H9 (cell line): ENCODE data around the gene ACR. TPM values are rescaled to one million over a fixed set of nuclear protein-coding genes. Genes with fewer than 3 reads are reported as not detected.

Experiments
- DNase-seq: peaks from one replicate; pipeline ENCODE4 v3.0.0-alpha.2; 2017
- H2AFZ ChIP-seq: one replicate; pipeline ENCODE4 v1.6.1; 2013; ENCODE audit warnings: mild to moderate bottlenecking, low read length, control low read depth, moderate library complexity
- H2AK5ac ChIP-seq: 2 replicates; pipeline ENCODE4 v1.6.1; 2013; ENCODE audit warnings: low read length, control low read depth, mixed read lengths; ENCODE audit not compliant: insufficient read length
- H2BK120ac ChIP-seq: one replicate; pipeline ENCODE4 v1.6.1; 2013; ENCODE audit warnings: low read depth, mild to moderate bottlenecking, low read length, control low read depth, inconsistent platforms; ENCODE audit not compliant: poor library complexity, severe bottlenecking
- H2BK12ac ChIP-seq: 2 replicates; pipeline ENCODE4 v1.6.1; 2013; ENCODE audit warnings: low read length, control low read depth, mixed read lengths, low read depth; ENCODE audit not compliant: insufficient read length
- H2BK15ac ChIP-seq: 2 replicates; pipeline ENCODE4 v1.6.1; 2013; ENCODE audit warnings: low read depth, low read length, control low read depth
- H2BK20ac ChIP-seq: one replicate; pipeline ENCODE4 v1.6.1; 2013; ENCODE audit warnings: low read depth, mild to moderate bottlenecking, low read length, control low read depth, inconsistent platforms; ENCODE audit not compliant: poor library complexity, severe bottlenecking
- H2BK5ac ChIP-seq: 2 replicates; pipeline ENCODE4 v1.6.1; 2013; ENCODE audit warnings: low read length, control low read depth, mixed read lengths; ENCODE audit not compliant: insufficient read length
- H3K14ac ChIP-seq: 2 replicates; pipeline ENCODE4 v1.6.1; 2013; ENCODE audit warnings: low read length, control low read depth; ENCODE audit not compliant: insufficient read depth
- H3K18ac ChIP-seq: 2 replicates; pipeline ENCODE4 v1.6.1; 2013; ENCODE audit warnings: low read depth, mild to moderate bottlenecking, mixed read lengths, low read length, control low read depth; ENCODE audit not compliant: insufficient read length
- H3K23ac ChIP-seq: 2 replicates; pipeline ENCODE4 v1.6.1; 2013; ENCODE audit warnings: low read length, control low read depth, mixed read lengths, low read depth; ENCODE audit not compliant: insufficient read length
- H3K23me2 ChIP-seq: 2 replicates; pipeline ENCODE4 v1.6.1; 2013; ENCODE audit warnings: low read depth, mild to moderate bottlenecking, mixed read lengths, low read length, control low read depth; ENCODE audit not compliant: insufficient read length, poor library complexity, severe bottlenecking
- H3K27ac ChIP-seq: 2 replicates; pipeline ENCODE4 v1.5.1; 2013; ENCODE audit warnings: low read length, control low read depth, mixed read lengths, low read depth; ENCODE audit not compliant: insufficient read length
- H3K27me3 ChIP-seq: 2 replicates; pipeline ENCODE4 v1.6.1; 2013; ENCODE audit warnings: low read length, control low read depth, inconsistent platforms; ENCODE audit not compliant: insufficient read depth
- H3K4ac ChIP-seq: 2 replicates; pipeline ENCODE4 v1.6.1; 2013; ENCODE audit warnings: low read depth, mild to moderate bottlenecking, control low read depth, inconsistent platforms, low read length, moderate library complexity
- H3K4me1 ChIP-seq: 2 replicates; pipeline ENCODE4 v1.6.1; 2013; ENCODE audit warnings: low read length, control low read depth, inconsistent platforms; ENCODE audit not compliant: insufficient read depth
- H3K4me2 ChIP-seq: 2 replicates; pipeline ENCODE4 v1.6.1; 2013; ENCODE audit warnings: low read length, control low read depth, mixed read lengths; ENCODE audit not compliant: insufficient read length, insufficient read depth
- H3K56ac ChIP-seq: 2 replicates; pipeline ENCODE4 v1.6.1; 2013; ENCODE audit warnings: low read depth, mild to moderate bottlenecking, mixed read lengths, low read length, control low read depth; ENCODE audit not compliant: insufficient read length
- H3K79me1 ChIP-seq: 2 replicates; pipeline ENCODE4 v1.6.1; 2013; ENCODE audit warnings: low read depth, mild to moderate bottlenecking, moderate library complexity, low read length, control low read depth, inconsistent platforms; ENCODE audit not compliant: insufficient read depth, poor library complexity, severe bottlenecking
- H3K79me2 ChIP-seq: 2 replicates; pipeline ENCODE4 v1.6.1; 2013; ENCODE audit warnings: low read length, control low read depth, inconsistent platforms; ENCODE audit not compliant: insufficient read depth
- H3K9ac ChIP-seq: 2 replicates; pipeline ENCODE4 v1.6.1; 2013; ENCODE audit warnings: low read length, control low read depth, mixed read lengths; ENCODE audit not compliant: insufficient read length; ENCODE audit errors: extremely low read depth
- H3K9me3 ChIP-seq: one replicate; pipeline ENCODE4 v1.6.1; 2013; ENCODE audit warnings: low read depth, low read length, inconsistent platforms; ENCODE audit not compliant: control insufficient read depth
- H3T11ph ChIP-seq: one replicate; pipeline ENCODE4 v1.6.1; 2013; ENCODE audit warnings: mild to moderate bottlenecking, low read length, control low read depth, inconsistent platforms
- H4K20me1 ChIP-seq: one replicate; pipeline ENCODE4 v1.6.1; 2013; ENCODE audit not compliant: control insufficient read depth, insufficient read length, insufficient read depth
- H4K5ac ChIP-seq: 2 replicates; pipeline ENCODE4 v1.6.1; 2013; ENCODE audit warnings: low read depth, mild to moderate bottlenecking, mixed read lengths, low read length, control low read depth; ENCODE audit not compliant: insufficient read length
- H4K8ac ChIP-seq: replicated peaks from 2 replicates; pipeline ENCODE4 v1.6.1; 2013; ENCODE audit warnings: low read length, control low read depth, mixed read lengths, low read depth; ENCODE audit not compliant: insufficient read length
- H4K91ac ChIP-seq: 2 replicates; pipeline ENCODE4 v1.6.1; 2013; ENCODE audit warnings: low read depth, mild to moderate bottlenecking, moderate library complexity, mixed read lengths, low read length, control low read depth; ENCODE audit not compliant: insufficient read length
- H3K27ac Mint-ChIP-seq, 3 experiments: 2 replicates in 2 of 3; 3 replicates in 1 of 3; pipeline ENCODE4 v1.8.0; 2020 to 2021; ENCODE audit warnings: mixed read lengths in 3 of 3, mild to moderate bottlenecking in 1 of 3, moderate library complexity in 1 of 3
- H3K27me3 Mint-ChIP-seq: 2 replicates; pipeline ENCODE4 v1.8.0; 2021; ENCODE audit warnings: low read depth, mild to moderate bottlenecking, moderate library complexity, mixed read lengths
- H3K36me3 Mint-ChIP-seq, 3 experiments: 2 replicates in 2 of 3; 3 replicates in 1 of 3; pipeline ENCODE4 v1.8.0; 2020 to 2021; ENCODE audit warnings: low read depth in 3 of 3, mixed read lengths in 3 of 3; ENCODE audit not compliant: insufficient read depth in 1 of 3
- H3K4me1 Mint-ChIP-seq, 2 experiments: 2 replicates each; pipeline ENCODE4 v1.8.0; 2020; ENCODE audit warnings: mixed read lengths in 2 of 2
- H3K4me3 Mint-ChIP-seq, 2 experiments: 2 replicates in 1 of 2; 3 replicates in 1 of 2; pipeline ENCODE4 v1.8.0; 2020 to 2021; ENCODE audit warnings: mild to moderate bottlenecking in 2 of 2, mixed read lengths in 2 of 2, moderate library complexity in 1 of 2
- H3K9me3 Mint-ChIP-seq, 2 experiments: 2 replicates in 1 of 2; 3 replicates in 1 of 2; pipeline ENCODE4 v1.8.0; 2020; ENCODE audit warnings: mild to moderate bottlenecking in 2 of 2, mixed read lengths in 2 of 2, moderate library complexity in 1 of 2
- WGBS: extraction: QIAGEN DNeasy Blood & Tissue Kit; methylation state at CpG from one replicate; pipeline ENCODE4 v1.1.7; 2013; ENCODE audit warnings: missing lambda C conversion rate, low lambda C conversion rate, mixed read lengths; ENCODE audit not compliant: insufficient read length; ENCODE audit errors: extremely low coverage; 5-methylcytosine and 5-hydroxymethylcytosine counted together
- total RNA-seq: library from RNA; stranded (reverse); gene quantifications from 2 replicates; pipeline ENCODE4 v1.2.1, GENCODE V29; 2021
- TF ChIP-seq, protein P1 (sequence below): fragments of 200-600 bp; sonication (generic); conservative IDR thresholded peaks from 3 replicates; pipeline ENCODE4 v1.8.0; 2021; ENCODE audit warnings: antibody characterized with exemption, mild to moderate bottlenecking

The ACR gene
- total RNA-seq, 1 experiment from 2014 or later = 0.35 TPM

DNA sequence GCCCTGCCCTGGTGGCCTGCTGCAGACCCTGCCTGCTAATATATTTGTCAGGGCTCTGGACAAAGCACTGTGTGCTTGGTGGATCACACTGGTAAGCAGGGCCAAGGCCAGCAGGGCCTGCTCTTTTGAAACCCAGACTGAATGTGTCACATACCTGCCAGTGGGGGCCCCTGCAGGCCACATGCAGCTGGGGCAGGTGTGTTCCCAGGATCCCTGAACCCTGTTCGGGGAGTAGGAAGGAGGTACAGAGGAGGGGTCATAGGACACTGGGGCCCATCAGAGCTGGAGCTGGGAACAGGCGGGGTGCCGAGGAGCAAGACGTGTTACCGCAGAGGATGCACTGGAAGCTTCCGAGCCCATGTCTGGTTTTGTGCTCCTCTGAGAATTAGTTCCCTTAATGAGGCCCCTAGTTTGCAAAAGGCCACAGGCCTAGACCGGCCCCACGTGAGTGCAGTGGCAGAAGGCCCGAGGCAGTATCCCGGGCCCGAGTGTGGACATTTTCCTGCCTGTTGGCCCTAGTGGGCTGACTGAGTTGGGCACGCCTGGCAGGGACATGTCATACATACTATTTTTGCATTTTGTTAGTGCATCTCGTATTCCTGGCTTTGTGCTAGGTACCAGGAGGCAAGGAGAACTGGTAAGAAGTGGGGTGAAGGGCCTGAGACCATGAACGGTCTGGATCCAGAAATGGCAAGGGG is 11.2 kb upstream of the ACR start:
- Histone ChIP-seq H2AK5ac (no peak overlapping the region), H4K20me1 (no peaks in the 10 kb centered on the region), H2BK15ac (no peak overlapping the region), H3K4ac (no peak overlapping the region), H3K79me2 (no peaks in the 10 kb centered on the region), H3K4me1 (no peaks in the 10 kb centered on the region), H3K14ac (no peak overlapping the region), H2BK5ac (no peak overlapping the region), H3K23me2 (no peaks in the 10 kb centered on the region), H4K91ac (no peak overlapping the region), H3K56ac (no peak overlapping the region), H2BK12ac (no peak overlapping the region), H4K8ac (no peak overlapping the region), H3K79me1 (no peaks in the 10 kb centered on the region), H4K5ac (no peak overlapping the region), H3K4me2 (no peak overlapping the region), H2BK120ac (no peak overlapping the region), H3K9ac (no peak overlapping the region), H3K27me3 (peaks cover 10% of the 10 kb centered on the region; the same call in 1 of the 2 replicates), H3K9me3 (no peaks in the 10 kb centered on the region), H3T11ph (no peak overlapping the region), H2AFZ (no peak overlapping the region), H3K18ac (no peak overlapping the region), H3K27ac (no peak overlapping the region), H2BK20ac (no peak overlapping the region), H3K23ac (no peak overlapping the region)
- peaks cover 46% of the 10 kb centered on the region for H3K27me3 Mint-ChIP-seq
- H3K27ac Mint-ChIP-seq = no peak overlapping the region
- H3K4me1 Mint-ChIP-seq = peaks cover 8 to 9% of the 10 kb centered on the region in 2 experiments
- peaks cover 4 to 14% (median 13%) of the 10 kb centered on the region in 3 experiments; a peak in 6 of 7 replicates for H3K36me3 Mint-ChIP-seq
- H3K4me3 Mint-ChIP-seq = no peak overlapping the region; a peak in 1 of 5 replicates
- peaks cover 0 to 4% of the 10 kb centered on the region in 2 experiments; a peak in 1 of 5 replicates for H3K9me3 Mint-ChIP-seq
- no CpG with 5 or more reads among the region's 14 CpGs for WGBS
- TF ChIP-seq, protein P1, sequence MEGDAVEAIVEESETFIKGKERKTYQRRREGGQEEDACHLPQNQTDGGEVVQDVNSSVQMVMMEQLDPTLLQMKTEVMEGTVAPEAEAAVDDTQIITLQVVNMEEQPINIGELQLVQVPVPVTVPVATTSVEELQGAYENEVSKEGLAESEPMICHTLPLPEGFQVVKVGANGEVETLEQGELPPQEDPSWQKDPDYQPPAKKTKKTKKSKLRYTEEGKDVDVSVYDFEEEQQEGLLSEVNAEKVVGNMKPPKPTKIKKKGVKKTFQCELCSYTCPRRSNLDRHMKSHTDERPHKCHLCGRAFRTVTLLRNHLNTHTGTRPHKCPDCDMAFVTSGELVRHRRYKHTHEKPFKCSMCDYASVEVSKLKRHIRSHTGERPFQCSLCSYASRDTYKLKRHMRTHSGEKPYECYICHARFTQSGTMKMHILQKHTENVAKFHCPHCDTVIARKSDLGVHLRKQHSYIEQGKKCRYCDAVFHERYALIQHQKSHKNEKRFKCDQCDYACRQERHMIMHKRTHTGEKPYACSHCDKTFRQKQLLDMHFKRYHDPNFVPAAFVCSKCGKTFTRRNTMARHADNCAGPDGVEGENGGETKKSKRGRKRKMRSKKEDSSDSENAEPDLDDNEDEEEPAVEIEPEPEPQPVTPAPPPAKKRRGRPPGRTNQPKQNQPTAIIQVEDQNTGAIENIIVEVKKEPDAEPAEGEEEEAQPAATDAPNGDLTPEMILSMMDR = peak; percentile 45
- DNase-seq = no peak
